T-helper 22 cell (primary cell): ENCODE measurements around the gene DBH.

ENCODE experiments used
- DNase-seq: peaks from one replicate; pipeline ENCODE4 v3.0.0-alpha.2; 2020; ENCODE audit warnings: low read depth

The DBH gene

DNA sequence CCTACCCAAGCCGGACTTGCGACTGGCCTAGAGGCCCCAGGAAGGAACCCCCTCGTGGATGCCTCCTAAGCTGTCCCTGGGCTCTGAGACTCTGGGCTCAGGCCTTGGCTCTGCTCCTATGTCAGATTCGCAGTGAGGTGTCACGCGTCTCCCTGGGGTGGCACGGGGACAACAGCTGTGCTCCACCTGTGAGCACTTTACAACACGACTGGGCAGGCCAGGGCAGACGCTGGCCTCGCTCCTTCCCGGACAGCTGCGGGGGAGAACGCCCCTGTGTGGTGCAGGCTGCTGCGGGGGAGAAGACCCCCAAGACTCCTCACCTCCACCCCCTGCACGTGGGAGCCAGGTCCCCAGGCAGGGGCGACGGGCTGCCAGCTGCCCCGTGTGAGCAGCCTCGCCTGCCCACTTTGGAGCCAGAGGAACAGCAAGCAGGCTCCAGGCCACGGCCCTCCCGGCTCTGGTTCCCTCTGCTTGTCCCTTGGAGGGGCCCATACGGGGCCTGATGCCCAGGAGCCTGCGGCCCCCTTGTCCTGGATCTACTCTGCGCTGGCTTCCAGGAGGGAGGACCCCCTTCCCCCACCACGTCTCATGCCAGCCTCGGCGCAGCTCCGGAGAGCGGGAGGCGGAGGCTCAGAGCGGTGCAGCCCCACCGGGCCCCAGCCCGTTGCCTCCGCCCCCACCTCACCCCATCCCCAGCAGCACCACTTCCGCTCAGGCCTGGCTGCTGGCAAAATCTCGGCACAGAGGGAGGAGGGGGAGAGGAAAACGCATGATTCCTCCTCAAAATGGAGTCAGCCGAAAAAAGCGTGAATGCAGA is 66.0 kb downstream of the DBH start:
- DNase-seq: peak; percentile 55

DNA sequence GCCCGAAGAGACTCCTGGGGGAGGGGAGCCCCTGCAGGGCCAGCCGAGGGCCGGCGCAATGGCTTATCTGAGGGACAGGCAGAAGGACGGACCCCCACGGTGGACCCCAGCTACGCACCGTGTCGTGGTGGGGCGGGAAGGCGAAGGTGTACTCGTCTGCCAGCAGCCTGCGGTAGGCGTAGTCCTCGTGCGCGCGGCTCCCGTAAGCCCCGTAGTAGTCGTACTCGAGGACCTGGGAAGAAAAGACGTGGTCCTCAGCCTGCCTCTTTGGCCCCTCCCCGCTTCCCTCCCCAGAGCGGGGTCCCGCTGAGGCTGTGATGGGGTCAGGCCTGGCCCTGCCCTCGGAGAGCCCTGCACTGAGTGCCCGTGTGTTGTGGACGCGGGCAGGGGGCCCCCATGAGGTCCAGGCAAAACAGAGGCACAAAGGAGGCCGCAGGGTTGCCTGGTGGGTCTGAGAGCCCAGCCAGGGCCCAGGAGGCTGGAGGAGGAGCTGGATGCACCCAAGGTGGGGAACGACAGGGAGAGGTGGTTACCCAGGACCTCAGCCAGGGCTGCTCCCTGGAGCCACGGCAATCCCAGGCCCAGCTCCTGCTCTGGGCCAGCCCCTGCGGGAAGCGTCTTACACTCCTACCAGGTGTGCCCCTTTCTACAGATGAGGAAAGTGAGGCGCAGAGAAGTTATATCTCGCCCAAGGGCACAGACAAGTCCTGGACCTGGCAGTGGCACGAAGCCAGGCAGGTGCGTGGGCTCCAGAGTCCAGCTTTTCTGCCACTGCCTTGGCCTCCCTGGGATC is 66.8 kb downstream of the DBH start:
- no peak for DNase-seq

DNA sequence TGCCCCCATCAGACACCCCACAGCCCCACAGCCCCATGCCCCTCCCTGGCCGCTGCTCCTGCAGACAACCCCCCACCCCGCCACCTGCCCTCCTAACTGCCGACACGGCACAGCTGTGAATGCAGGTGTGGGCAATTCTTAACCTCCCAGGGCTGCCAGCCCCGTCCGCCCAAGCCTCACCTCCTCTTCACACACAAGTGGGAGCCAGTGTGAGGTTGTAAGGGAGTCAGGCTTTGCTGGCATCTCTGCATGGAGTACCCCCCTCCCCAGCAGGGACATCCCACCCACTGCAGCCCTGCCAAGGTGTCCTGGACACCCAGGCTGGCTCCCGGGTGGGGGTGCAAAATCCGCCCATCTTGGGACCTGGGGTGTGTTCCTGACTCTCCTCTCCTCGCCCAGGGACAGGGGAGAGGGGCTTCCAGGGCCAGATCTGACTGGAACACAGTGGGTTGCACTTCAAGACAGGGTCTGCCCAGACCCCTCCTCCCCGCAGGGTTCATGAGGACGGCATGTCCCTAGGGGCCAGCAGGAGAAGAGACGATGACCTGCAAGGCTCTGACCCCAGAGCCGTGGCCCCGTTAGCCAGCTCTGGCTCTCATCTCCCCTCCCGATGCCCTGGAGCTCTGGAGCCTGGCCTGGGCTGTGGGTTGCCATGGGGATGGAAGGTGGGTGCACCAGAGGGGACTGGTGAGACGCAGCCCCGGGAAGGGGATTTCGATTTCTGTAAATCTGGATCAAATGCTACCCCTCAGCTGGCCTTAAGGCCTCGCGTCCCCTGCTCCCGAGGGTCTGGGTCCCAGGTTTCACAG is 67.6 kb downstream of the DBH start:
- DNase-seq: no peak

DNA sequence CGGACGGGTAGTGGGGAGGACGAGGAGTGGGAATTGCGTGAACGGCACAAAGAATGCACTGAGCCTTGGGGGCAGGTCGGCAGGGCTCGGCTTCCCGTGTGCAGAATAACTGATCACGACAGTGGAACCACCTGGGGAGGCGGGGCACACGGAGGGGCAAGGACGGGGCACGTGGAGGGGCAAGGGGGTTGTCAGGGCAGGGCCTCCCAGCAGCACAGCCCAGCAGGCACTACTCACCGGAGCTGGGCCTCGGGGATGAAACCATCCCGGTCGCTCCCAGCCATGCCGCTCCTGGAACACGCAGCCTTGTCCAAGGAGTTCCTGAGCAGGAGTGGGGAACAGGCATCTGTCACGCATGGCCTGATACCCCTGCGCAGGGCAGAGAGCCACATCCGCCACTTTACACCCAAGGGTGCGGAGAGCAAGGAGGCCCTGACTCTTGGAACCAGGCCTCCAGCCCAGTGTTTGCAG is 68.6 kb downstream of the DBH start:
- no peak for DNase-seq

GRCh38 chr9:133705576-133705975 is 69.4 kb downstream of the DBH start:
- DNase-seq: no peak

DNA sequence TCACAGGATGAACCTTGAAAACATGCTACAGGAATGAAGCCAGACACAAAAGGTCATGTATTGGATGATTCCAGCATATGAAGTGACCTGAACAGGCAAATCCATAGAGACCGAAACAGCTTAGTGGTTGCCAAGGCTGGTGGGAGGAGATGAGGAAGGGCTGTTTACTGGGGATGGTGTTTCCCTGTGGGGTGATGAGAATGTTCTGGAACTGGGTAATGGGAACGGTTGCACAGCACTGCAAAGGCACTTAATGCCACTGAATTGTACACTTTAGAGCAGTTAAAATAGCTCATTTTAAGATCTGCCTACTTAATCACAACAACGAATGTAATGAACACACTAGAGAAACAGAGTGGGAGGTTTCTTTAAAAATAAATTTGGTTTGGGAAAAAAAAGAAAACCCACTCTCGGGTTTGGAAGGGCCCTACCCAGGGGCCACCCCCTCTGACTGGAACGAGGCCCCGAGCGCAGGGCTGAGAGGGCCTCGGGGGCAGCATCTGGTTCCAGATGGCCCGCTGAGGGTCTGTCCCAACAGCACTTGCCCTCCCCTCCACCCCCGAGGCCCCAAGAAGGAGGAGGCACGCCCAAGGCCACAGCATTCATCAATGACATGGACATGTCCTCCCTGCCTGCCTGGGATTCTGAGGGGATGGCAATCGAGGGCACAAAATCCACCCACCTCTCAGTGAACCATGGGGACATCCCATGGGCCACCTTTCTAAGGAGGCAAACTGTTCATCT is 70.3 kb downstream of the DBH start:
- no peak for DNase-seq

GRCh38 chr9:133707065-133707762 is 71.1 kb downstream of the DBH start:
- no peak for DNase-seq

DNA sequence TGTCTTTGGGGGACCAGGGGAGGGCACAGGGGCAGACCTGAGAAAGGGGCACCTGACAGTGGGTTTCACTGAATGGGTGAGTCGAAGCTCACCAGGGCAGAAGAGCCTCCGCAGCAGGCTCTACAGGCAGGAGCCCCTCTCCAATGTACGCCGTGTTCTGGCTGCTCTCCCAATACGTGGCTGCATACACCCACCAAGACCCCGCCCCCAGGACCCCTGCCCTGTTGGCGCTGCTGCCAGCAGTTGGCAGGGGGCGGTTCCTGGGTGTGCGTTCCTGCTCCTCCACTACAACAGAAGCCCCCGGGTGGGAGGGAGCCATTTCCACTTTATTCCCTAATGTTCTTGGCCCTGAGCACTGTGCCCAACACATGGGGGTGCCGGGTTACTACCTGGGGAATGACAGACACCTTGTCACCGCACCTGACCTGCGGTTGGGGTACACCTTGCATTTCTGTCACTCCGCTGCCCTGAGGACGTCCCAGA is 71.6 kb downstream of the DBH start:
- DNase-seq: no peak

- DNase-seq: no peak
These were observed 72.3 kb downstream of the DBH start for GRCh38 chr9:133708246-133709014.
